ENCODE data around the gene IL22.

Gene IL22

GRCh38 chr12:68264158-68264855 lies 10.9 kb upstream of the IL22 start:
- DNase-seq (ENCODE audit: low read depth in 1 of 2, low spot score in 1 of 2) = no peak

- DNase-seq (ENCODE audit: low read depth in 1 of 2, low spot score in 1 of 2) = no peak
Measured at GRCh38 chr12:68263366-68263765, 10.0 kb upstream of the IL22 start.

GRCh38 chr12:68261896-68262295 lies 8.5 kb upstream of the IL22 start:
- no peak for DNase-seq (ENCODE audit: low read depth in 1 of 2, low spot score in 1 of 2)

GRCh38 chr12:68260153-68260552 lies 6.7 kb upstream of the IL22 start:
- no peak for DNase-seq (ENCODE audit: low read depth in 1 of 2, low spot score in 1 of 2)

- DNase-seq (ENCODE audit: low read depth in 1 of 2, low spot score in 1 of 2) = no peak
Measured at GRCh38 chr12:68259318-68259940, 6.0 kb upstream of the IL22 start.

- DNase-seq (ENCODE audit: low read depth in 1 of 2, low spot score in 1 of 2) = no peak
Measured at GRCh38 chr12:68252077-68252476, 1.3 kb downstream of the IL22 start.

GRCh38 chr12:68250454-68250853 lies 3.0 kb downstream of the IL22 start:
- DNase-seq (ENCODE audit: low read depth in 1 of 2, low spot score in 1 of 2) = no peak

- no peak for DNase-seq (ENCODE audit: low read depth in 1 of 2, low spot score in 1 of 2)
Measured at GRCh38 chr12:68247785-68248184, 5.6 kb downstream of the IL22 start.

GRCh38 chr12:68246350-68246749 lies 7.1 kb downstream of the IL22 start:
- DNase-seq (ENCODE audit: low read depth in 1 of 2, low spot score in 1 of 2) = no peak

- DNase-seq (ENCODE audit: low read depth in 1 of 2, low spot score in 1 of 2) = no peak
Measured at GRCh38 chr12:68245180-68246021, 8.0 kb downstream of the IL22 start.

GRCh38 chr12:68242777-68243176 lies 10.6 kb downstream of the IL22 start:
- no peak for DNase-seq (ENCODE audit: low read depth in 1 of 2, low spot score in 1 of 2)

- DNase-seq (ENCODE audit: low read depth in 1 of 2, low spot score in 1 of 2) = peak in 1 of 2 donors; percentile 23
Measured at GRCh38 chr12:68240975-68241374, 12.4 kb downstream of the IL22 start.

- DNase-seq (ENCODE audit: low read depth in 1 of 2, low spot score in 1 of 2) = no peak
Measured at GRCh38 chr12:68240079-68240478, 13.3 kb downstream of the IL22 start.

- no peak for DNase-seq (ENCODE audit: low read depth in 1 of 2, low spot score in 1 of 2)
Measured at GRCh38 chr12:68239309-68239982, 14.0 kb downstream of the IL22 start.

GRCh38 chr12:68237619-68238018 lies 15.8 kb downstream of the IL22 start:
- no peak for DNase-seq (ENCODE audit: low read depth in 1 of 2, low spot score in 1 of 2)

GRCh38 chr12:68237078-68237477 lies 16.3 kb downstream of the IL22 start:
- DNase-seq (ENCODE audit: low read depth in 1 of 2, low spot score in 1 of 2) = no peak

- DNase-seq (ENCODE audit: low read depth in 1 of 2, low spot score in 1 of 2) = no peak
Measured at GRCh38 chr12:68236421-68237059, 16.9 kb downstream of the IL22 start.

GRCh38 chr12:68235576-68235975 lies 17.8 kb downstream of the IL22 start:
- no peak for DNase-seq (ENCODE audit: low read depth in 1 of 2, low spot score in 1 of 2)

GRCh38 chr12:68234140-68234539 lies 19.3 kb downstream of the IL22 start:
- no peak for DNase-seq (ENCODE audit: low read depth in 1 of 2, low spot score in 1 of 2)

GRCh38 chr12:68233498-68233897 lies 19.9 kb downstream of the IL22 start:
- no peak for DNase-seq (ENCODE audit: low read depth in 1 of 2, low spot score in 1 of 2)

- DNase-seq (ENCODE audit: low read depth in 1 of 2, low spot score in 1 of 2) = no peak
Measured at GRCh38 chr12:68231691-68232090, 21.7 kb downstream of the IL22 start.
